Measurements from ENCODE around the gene AMER2.

Gene AMER2

DNA sequence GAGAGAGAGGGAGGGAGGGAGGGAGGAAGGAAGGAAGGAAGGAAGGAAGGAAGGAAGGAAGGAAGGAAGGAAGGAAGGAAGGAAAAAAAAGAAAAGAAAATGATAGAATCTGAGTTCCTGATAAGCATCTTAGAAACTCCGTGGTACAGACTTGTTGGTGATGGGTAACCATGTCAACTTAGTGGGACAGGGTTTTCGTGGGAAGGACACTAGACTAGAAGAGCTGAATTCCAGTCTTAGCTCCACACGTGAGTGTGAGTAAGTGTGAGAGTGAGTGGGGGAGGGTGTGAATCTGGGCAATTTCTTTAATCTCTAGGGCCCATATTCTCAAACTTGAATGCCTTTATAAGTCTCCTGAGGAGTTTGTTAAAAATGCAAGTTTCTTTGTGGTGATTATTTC, 41.1 kb downstream of the AMER2 start:
- no peak overlapping the region for H3K4me3 ChIP-seq (ENCODE audit: low read length)
- no peak for DNase-seq (ENCODE audit: low read depth)
- TF ChIP-seq, protein P1, sequence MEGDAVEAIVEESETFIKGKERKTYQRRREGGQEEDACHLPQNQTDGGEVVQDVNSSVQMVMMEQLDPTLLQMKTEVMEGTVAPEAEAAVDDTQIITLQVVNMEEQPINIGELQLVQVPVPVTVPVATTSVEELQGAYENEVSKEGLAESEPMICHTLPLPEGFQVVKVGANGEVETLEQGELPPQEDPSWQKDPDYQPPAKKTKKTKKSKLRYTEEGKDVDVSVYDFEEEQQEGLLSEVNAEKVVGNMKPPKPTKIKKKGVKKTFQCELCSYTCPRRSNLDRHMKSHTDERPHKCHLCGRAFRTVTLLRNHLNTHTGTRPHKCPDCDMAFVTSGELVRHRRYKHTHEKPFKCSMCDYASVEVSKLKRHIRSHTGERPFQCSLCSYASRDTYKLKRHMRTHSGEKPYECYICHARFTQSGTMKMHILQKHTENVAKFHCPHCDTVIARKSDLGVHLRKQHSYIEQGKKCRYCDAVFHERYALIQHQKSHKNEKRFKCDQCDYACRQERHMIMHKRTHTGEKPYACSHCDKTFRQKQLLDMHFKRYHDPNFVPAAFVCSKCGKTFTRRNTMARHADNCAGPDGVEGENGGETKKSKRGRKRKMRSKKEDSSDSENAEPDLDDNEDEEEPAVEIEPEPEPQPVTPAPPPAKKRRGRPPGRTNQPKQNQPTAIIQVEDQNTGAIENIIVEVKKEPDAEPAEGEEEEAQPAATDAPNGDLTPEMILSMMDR (conservative IDR thresholded peaks at IDR 0.05; ENCODE audit: low read length) = no peak

DNA sequence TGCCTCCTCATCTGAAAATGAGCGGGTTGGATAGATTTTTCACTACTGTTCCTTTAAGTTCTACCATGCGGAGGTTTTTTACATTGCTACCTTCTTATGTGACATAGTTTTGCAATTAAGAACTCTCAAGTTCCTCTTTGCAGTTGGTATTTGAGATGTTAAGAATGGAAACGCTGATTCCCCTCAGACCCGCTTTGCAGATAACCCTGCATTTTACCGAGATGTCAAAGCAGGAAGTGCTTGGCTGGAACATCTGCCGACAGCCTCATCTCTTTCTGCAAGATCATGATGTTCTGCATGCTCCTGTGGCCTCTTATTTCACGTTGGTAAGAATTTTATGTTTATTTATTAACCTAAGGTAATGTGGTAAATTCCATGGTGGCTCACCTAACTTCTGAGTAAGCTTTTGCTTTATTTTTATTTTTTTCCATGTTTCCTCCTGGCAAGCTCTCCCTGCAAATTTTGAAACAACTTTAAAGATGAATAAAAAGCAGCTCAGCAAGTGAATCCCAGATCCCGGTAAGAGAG, 53.6 kb downstream of the AMER2 start:
- TF ChIP-seq, protein P1 (conservative IDR thresholded peaks at IDR 0.05; ENCODE audit: low read length) = no peak
- DNase-seq (ENCODE audit: low read depth) = no peak

DNA sequence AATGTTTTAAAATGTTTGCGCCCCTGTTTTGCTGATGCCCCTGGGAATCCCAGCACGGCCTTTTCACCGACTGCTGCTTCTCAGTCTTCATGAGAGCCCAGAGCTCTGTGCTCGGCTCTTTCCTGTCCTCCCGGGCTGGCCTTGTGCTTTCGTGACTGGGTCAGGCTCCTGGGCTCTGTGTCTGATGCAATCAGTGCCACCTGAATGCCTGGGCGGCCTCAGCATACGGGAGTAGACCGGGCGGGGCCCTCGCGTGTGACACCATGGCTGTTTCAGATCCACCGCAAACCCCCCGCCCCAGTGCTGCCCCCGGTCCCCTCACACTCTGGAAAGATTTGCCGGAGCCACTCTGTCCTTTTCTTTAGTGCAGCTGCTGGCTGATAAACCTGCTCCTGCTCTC, 54.8 kb downstream of the AMER2 start:
- H3K4me3 ChIP-seq (ENCODE audit: low read length) = no peak overlapping the region
- TF ChIP-seq, protein P1 (conservative IDR thresholded peaks at IDR 0.05; ENCODE audit: low read length) = no peak
- no peak for DNase-seq (ENCODE audit: low read depth)

More for the DNA sequence above, 53.6 kb downstream of the AMER2 start:
- no peak overlapping the region for H3K4me3 ChIP-seq (ENCODE audit: low read length)

DNA sequence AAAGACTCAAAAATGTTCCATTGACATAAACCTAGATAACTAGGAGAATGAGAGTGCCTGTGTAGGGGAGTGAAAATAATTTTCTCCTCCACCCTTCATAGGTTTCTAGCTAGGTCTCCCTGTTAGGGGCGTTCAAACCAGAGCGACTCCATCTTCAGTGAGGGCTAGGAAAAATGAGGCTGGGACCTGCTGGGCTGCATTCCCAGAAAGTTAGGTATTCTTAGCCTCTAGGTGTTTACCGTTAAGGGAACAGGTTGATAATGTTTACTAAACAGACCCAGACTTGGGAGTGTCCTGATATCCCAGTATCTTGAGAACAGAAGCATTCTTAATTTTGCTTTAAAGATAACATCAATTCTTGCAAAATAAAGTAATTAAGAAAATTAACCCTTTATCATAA, 56.0 kb downstream of the AMER2 start:
- no peak overlapping the region for H3K4me3 ChIP-seq (ENCODE audit: low read length)
- no peak for DNase-seq (ENCODE audit: low read depth)
- TF ChIP-seq, protein P1 (conservative IDR thresholded peaks at IDR 0.05; ENCODE audit: low read length) = no peak

DNA sequence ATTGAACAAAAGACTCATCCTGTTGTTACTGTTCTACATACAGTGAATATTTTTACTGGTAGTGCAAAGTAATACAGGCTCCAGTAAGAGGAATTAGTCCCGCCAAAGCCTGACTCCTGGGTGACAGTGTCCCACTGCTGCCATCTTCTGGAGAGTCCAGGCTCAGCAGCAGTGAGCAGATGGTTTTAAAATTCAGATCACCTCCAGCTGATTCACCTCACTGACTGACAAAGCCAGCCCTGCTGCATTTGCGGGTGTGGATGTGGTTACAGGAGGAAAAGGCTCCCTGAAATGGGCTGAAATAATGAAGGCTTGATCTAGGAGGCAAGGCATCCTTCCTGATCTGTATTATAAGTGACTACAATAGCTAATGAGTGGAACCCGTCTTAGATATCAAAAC, 57.9 kb downstream of the AMER2 start:
- DNase-seq (ENCODE audit: low read depth) = peak; percentile 68
- TF ChIP-seq, protein P1 (conservative IDR thresholded peaks at IDR 0.05; ENCODE audit: low read length) = peak; percentile 94
- no peak overlapping the region for H3K4me3 ChIP-seq (ENCODE audit: low read length)

DNA sequence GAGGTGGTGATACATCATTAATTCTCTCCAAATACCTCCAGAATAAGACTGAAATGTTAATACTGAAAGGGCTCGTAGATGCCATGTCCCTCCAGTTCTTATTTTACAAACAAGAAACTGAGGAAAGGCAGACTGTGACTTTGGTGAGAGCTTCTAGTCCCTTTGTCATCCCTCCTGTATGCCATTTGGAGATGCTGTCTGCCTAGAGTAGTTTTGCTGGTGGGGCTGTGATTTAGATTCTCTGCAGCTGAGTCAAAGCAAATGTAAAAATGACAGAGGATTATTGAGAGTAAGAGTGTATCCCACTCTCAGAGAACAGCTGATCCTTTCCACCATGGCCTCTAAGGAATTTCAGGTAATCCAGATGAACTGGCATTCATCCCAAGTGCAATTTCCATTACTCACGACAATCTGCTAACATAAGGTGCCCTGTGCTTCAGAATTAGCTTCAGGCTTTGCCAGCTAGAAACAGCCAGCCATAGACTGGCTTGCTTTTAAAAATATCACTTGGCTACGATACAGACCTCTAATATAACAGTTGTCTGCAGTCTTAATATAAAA, 59.3 kb downstream of the AMER2 start:
- TF ChIP-seq, protein P1 (conservative IDR thresholded peaks at IDR 0.05; ENCODE audit: low read length) = no peak
- H3K4me3 ChIP-seq (ENCODE audit: low read length) = no peak overlapping the region
- DNase-seq (ENCODE audit: low read depth) = no peak
